GM12864 (cell line): ENCODE results near the gene ATP1A4.

ENCODE experiments used
- DNase-seq: peaks from one replicate; pipeline ENCODE4 v3.0.0-alpha.2; 2011; ENCODE audit warnings: low read depth
- H3K4me3 ChIP-seq: 2 replicates; pipeline ENCODE4 v1.5.1; 2011; ENCODE audit warnings: mild to moderate bottlenecking, low read depth, low read length, control low read depth
- CTCF ChIP-seq: IDR thresholded peaks from 2 replicates; pipeline ENCODE4 v1.5.1; 2011; ENCODE audit warnings: low read depth, mild to moderate bottlenecking, moderate library complexity, low read length, control low read depth, inconsistent platforms; ENCODE audit errors: missing control alignments

The ATP1A4 gene

GRCh38 chr1:160151303-160151702 lies at the start of gene ATP1A4:
Gene ATP1A4, plus strand, starts transcription at chr1:160151603. Its CDS starts 438 bp downstream, at chr1:160152041.
- no peak within 1 kb of the TSS for H3K4me3 ChIP-seq
- TF ChIP-seq CTCF = no peak
- no peak for DNase-seq

DNA sequence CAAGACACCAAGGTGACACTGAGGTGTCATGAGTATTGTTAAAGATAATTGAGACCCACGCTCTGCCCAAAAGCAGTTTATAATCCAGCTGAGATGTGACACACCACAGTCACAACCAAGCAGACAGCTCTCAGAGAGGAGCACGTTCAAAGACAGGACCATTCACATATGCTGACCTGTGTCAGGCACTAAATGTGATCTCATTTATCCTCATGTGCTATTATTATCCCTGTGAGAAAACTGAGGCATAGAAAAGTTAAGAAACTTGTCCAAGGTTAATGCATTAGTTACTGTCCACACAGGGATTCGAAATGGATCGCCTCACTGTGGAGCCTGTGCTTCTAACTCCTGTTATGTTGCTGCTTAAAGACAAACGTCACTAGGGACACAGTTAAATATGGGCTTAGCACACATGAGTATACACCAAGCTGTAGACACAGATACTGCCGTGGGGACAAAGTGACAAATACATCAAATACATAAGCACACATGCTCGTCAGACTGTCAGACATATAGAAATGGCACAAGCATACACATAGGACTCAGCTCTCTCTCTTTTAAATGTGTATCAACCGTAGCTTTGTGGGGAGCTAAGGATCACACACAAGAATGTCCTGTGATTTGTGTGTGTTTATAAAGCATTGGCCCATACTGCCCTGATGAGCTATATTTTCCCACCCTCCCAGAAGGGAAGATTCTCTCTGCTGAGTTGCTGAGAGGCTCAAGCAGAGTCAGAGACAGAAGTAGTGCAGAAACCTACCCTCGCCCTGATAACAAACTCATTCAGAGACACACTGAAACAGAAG lies 49.5 kb upstream of the ATP1A4 start:
- DNase-seq = no peak
- TF ChIP-seq CTCF = no peak
- H3K4me3 ChIP-seq = no peak overlapping the region

- no peak overlapping the region for H3K4me3 ChIP-seq
- no peak for TF ChIP-seq CTCF
- no peak for DNase-seq
Measured at GRCh38 chr1:160103658-160104408, 47.6 kb upstream of the ATP1A4 start.

DNA sequence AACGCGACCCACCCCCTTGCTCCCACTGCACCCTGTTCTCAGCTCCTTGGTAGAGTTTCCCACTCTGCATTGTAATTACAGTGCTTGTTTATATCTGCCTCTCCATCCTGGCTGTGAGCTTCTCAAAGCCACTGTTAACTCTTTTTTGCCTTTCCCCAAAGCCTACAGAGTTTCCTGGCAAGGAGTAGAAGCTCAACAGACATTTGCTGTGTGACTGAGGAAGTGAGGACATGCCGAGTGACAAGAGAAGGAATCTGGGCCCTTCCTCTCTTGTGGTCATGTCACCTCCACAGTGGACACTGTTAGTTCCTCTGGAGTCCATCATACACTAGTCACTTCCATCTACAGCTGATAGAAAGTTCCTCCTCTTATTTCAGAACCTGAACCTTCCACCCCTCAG lies 46.9 kb upstream of the ATP1A4 start:
- no peak for DNase-seq
- no peak for TF ChIP-seq CTCF

GRCh38 chr1:160105155-160105554 lies 46.2 kb upstream of the ATP1A4 start:
- TF ChIP-seq CTCF = no peak
- no peak overlapping the region for H3K4me3 ChIP-seq
- no peak for DNase-seq

More for the DNA sequence above, 46.9 kb upstream of the ATP1A4 start:
- no peak overlapping the region for H3K4me3 ChIP-seq

DNA sequence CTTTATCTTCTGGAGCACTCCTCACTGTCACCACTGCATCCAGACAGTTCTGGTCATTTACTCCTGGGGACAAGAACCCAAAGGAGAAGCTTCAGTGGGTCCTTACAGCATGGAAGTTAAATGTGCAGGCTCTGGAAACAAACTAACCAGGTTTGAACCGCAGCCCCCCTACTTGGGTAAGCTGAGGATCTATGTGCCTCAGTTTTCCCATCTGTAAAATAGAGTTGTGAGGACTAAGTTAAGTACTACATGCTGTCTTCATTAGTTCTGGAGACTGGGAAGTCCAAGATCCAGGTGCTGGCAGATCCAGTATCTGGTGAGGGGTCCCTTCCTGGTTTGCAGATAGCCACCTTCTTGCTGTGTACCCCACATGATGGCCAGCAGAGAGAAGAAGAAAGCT lies 43.9 kb upstream of the ATP1A4 start:
- DNase-seq = no peak
- H3K4me3 ChIP-seq = no peak overlapping the region
- TF ChIP-seq CTCF = no peak
